DND-41 (cell line): ENCODE measurements around the gene SCNN1A.

ENCODE experiments used
- ATAC-seq: fragments of 200-7000 bp; cut with Tn5 transposase; 3 replicates; pipeline ENCODE4 v1.9.1; 2021; ENCODE audit warnings: low read depth; ENCODE audit not compliant: insufficient read depth
- DNase-seq: peaks from one replicate; pipeline ENCODE4 v3.0.0-alpha.2; 2020
- H2AFZ ChIP-seq: 2 replicates; pipeline ENCODE4 v1.6.0; 2012; ENCODE audit warnings: low read depth, low read length
- H3K27ac ChIP-seq: 2 replicates; pipeline ENCODE4 v1.5.1; 2012; ENCODE audit warnings: low read length, inconsistent platforms
- H3K27me3 ChIP-seq: fragments of 200-600 bp; sonication (generic); 2 replicates; pipeline ENCODE4 v1.6.0; 2012; ENCODE audit warnings: low read length, mild to moderate bottlenecking, inconsistent platforms; ENCODE audit not compliant: insufficient read depth, poor library complexity
- H3K36me3 ChIP-seq: 2 replicates; pipeline ENCODE4 v1.5.1; 2012; ENCODE audit warnings: low read length, inconsistent platforms; ENCODE audit not compliant: insufficient read depth
- H3K4me1 ChIP-seq: 2 replicates; pipeline ENCODE4 v1.5.1; 2012; ENCODE audit warnings: mild to moderate bottlenecking, low read length; ENCODE audit not compliant: insufficient read depth
- H3K4me2 ChIP-seq: 2 replicates; pipeline ENCODE4 v1.6.0; 2012; ENCODE audit warnings: mild to moderate bottlenecking, moderate library complexity, low read length, inconsistent platforms; ENCODE audit not compliant: insufficient read depth
- H3K4me3 ChIP-seq, 2 experiments: fragments of 200-600 bp in 1 of 2; shearing (Covaris generic) in 1 of 2; 2 replicates each; pipeline ENCODE4 v1.5.1; 2012 to 2016; ENCODE audit warnings: inconsistent platforms in 2 of 2, low read length in 2 of 2, mild to moderate bottlenecking in 2 of 2, low read depth in 1 of 2, moderate library complexity in 1 of 2
- H3K79me2 ChIP-seq: 2 replicates; pipeline ENCODE4 v1.6.0; 2012; ENCODE audit warnings: low read length, inconsistent platforms; ENCODE audit not compliant: insufficient read depth
- H3K9ac ChIP-seq: 2 replicates; pipeline ENCODE4 v1.6.0; 2012; ENCODE audit warnings: low read depth, mild to moderate bottlenecking, inconsistent platforms, low read length, moderate library complexity
- H3K9me3 ChIP-seq: 2 replicates; pipeline ENCODE4 v1.5.1; 2012; ENCODE audit warnings: low read length, moderate library complexity, mild to moderate bottlenecking, inconsistent platforms; ENCODE audit not compliant: insufficient read depth, severe bottlenecking
- H4K20me1 ChIP-seq: 2 replicates; pipeline ENCODE4 v1.6.0; 2012; ENCODE audit warnings: low read length; ENCODE audit not compliant: insufficient read depth
- EZH2 ChIP-seq: IDR thresholded peaks from 3 replicates; pipeline ENCODE4 v1.6.1; 2012; ENCODE audit warnings: borderline replicate concordance, low read depth, mild to moderate bottlenecking, moderate library complexity, low read length, inconsistent platforms; ENCODE audit not compliant: severe bottlenecking
- TF ChIP-seq, protein P1 (sequence below): IDR thresholded peaks from 2 replicates; pipeline ENCODE4 v1.5.1; 2012; ENCODE audit warnings: borderline replicate concordance, low read length, moderate library complexity, mild to moderate bottlenecking; ENCODE audit not compliant: poor library complexity, severe bottlenecking; ENCODE audit errors: extremely low read depth

Gene SCNN1A

GRCh38 chr12:6310771-6311610, 64.4 kb downstream of the SCNN1A start:
- Histone ChIP-seq H2AFZ (no peak overlapping the region), H3K4me3 (no peak overlapping the region), H3K4me1 (no peaks in the 10 kb centered on the region), H3K27me3 (peaks cover 8% of the 10 kb centered on the region), H3K4me2 (no peak overlapping the region), H3K27ac (no peak overlapping the region), H3K36me3 (no peaks in the 10 kb centered on the region), H3K9me3 (no peaks in the 10 kb centered on the region), H3K79me2 (no peaks in the 10 kb centered on the region), H4K20me1 (peaks cover 2% of the 10 kb centered on the region; the same call in 1 of the 2 replicates), H3K9ac (no peak overlapping the region)
- ATAC-seq (no peak), DNase-seq (no peak)
- no peak for TF ChIP-seq EZH2
- TF ChIP-seq, protein P1, sequence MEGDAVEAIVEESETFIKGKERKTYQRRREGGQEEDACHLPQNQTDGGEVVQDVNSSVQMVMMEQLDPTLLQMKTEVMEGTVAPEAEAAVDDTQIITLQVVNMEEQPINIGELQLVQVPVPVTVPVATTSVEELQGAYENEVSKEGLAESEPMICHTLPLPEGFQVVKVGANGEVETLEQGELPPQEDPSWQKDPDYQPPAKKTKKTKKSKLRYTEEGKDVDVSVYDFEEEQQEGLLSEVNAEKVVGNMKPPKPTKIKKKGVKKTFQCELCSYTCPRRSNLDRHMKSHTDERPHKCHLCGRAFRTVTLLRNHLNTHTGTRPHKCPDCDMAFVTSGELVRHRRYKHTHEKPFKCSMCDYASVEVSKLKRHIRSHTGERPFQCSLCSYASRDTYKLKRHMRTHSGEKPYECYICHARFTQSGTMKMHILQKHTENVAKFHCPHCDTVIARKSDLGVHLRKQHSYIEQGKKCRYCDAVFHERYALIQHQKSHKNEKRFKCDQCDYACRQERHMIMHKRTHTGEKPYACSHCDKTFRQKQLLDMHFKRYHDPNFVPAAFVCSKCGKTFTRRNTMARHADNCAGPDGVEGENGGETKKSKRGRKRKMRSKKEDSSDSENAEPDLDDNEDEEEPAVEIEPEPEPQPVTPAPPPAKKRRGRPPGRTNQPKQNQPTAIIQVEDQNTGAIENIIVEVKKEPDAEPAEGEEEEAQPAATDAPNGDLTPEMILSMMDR = no peak

DNA sequence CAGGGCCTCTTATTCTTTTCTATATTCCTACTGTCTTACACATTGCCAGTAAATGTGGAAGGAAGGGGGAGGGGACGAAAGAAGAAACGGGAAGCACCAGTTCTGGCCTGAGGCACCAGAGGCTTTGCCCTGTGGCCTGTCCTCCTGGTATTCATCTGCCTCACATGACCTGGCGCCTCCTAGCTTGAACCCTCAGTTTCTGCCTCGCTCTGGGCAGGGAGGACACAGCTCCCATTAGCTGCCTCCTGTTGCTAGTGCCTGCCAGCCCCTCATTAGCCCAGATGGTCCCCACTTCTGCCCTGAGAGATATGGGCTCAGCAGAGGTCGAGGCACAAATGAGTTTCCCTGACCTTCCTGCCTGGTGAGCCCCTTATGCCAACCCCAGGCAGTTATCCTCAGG, 67.8 kb downstream of the SCNN1A start:
- H3K79me2 ChIP-seq = no peaks in the 10 kb centered on the region
- H3K27ac ChIP-seq = no peak overlapping the region
- no peak for DNase-seq
- no peaks in the 10 kb centered on the region for H3K9me3 ChIP-seq
- no peak for ATAC-seq
- no peak overlapping the region for H3K4me2 ChIP-seq
- peaks cover 2% of the 10 kb centered on the region; the same call in 1 of the 2 replicates for H4K20me1 ChIP-seq
- peaks cover 15% of the 10 kb centered on the region for H3K27me3 ChIP-seq
- no peak overlapping the region for H3K4me3 ChIP-seq
- H3K36me3 ChIP-seq = no peaks in the 10 kb centered on the region
- H3K9ac ChIP-seq = no peak overlapping the region
- no peak for TF ChIP-seq EZH2
- TF ChIP-seq, protein P1 = no peak
- no peak overlapping the region for H2AFZ ChIP-seq
- H3K4me1 ChIP-seq = no peaks in the 10 kb centered on the region

- no peak for DNase-seq
- no peaks in the 10 kb centered on the region for H3K9me3 ChIP-seq
- no peak overlapping the region for H3K9ac ChIP-seq
- no peak overlapping the region for H3K4me3 ChIP-seq
- TF ChIP-seq EZH2 = no peak
- H3K4me2 ChIP-seq = no peak overlapping the region
- peaks cover 2% of the 10 kb centered on the region; the same call in 1 of the 2 replicates for H4K20me1 ChIP-seq
- H3K79me2 ChIP-seq = no peaks in the 10 kb centered on the region
- H3K27me3 ChIP-seq = peaks cover 15% of the 10 kb centered on the region
- no peak for ATAC-seq
- no peaks in the 10 kb centered on the region for H3K36me3 ChIP-seq
- no peaks in the 10 kb centered on the region for H3K4me1 ChIP-seq
- H2AFZ ChIP-seq = no peak overlapping the region
- no peak overlapping the region for H3K27ac ChIP-seq
These were observed 68.7 kb downstream of the SCNN1A start for GRCh38 chr12:6306599-6307220.

- Histone ChIP-seq H2AFZ (no peak overlapping the region), H3K4me2 (no peak overlapping the region), H3K9me3 (no peaks in the 10 kb centered on the region), H3K36me3 (no peaks in the 10 kb centered on the region), H3K4me1 (no peaks in the 10 kb centered on the region), H3K79me2 (no peaks in the 10 kb centered on the region), H3K27ac (no peak overlapping the region), H4K20me1 (peaks cover 2% of the 10 kb centered on the region; the same call in 1 of the 2 replicates), H3K27me3 (peaks cover 15% of the 10 kb centered on the region), H3K4me3 (no peak overlapping the region), H3K9ac (no peak overlapping the region)
- DNase-seq (no peak), ATAC-seq (no peak)
- TF ChIP-seq EZH2 = no peak
- TF ChIP-seq, protein P1 = no peak
These were observed 69.2 kb downstream of the SCNN1A start for GRCh38 chr12:6306151-6306550.
